Right atrium auricular region (tissue), 2 donors: ENCODE measurements around the gene PHF11. TPM values are rescaled to one million over a fixed set of nuclear protein-coding genes. Genes with fewer than 3 reads are reported as not detected.

ENCODE experiments used
- DNase-seq: peaks from one replicate; pipeline ENCODE4 v3.0.0-alpha.2; 2019; ENCODE audit warnings: low spot score
- H3K27ac ChIP-seq, 2 donors: fragments of 200-600 bp; sonication (generic); 1 replicate in 1 of 2; 2 replicates in 1 of 2; pipeline ENCODE4 v1.5.1; 2016 to 2019
- H3K27me3 ChIP-seq, 2 donors: fragments of 200-600 bp; sonication (generic); one replicate each; pipeline versions ENCODE4 v1.5.1 to v1.6.0; 2017 to 2019
- H3K36me3 ChIP-seq: fragments of 200-600 bp; sonication (generic); one replicate; pipeline ENCODE4 v1.5.1; 2016
- H3K4me1 ChIP-seq, 2 donors: fragments of 200-600 bp; sonication (generic); one replicate each; pipeline versions ENCODE4 v1.5.1 to v1.6.0; 2017 to 2019
- H3K4me3 ChIP-seq, 2 donors: fragments of 200-600 bp; sonication (generic); 1 replicate in 1 of 2; 2 replicates in 1 of 2; pipeline ENCODE4 v1.5.1; 2017 to 2019; ENCODE audit warnings: mild to moderate bottlenecking in 1 of 2, moderate library complexity in 1 of 2
- H3K9me3 ChIP-seq, 2 donors: fragments of 200-600 bp; sonication (generic); one replicate each; pipeline ENCODE4 v1.5.1; 2019
- total RNA-seq, 2 donors: library from RNA; depleted of rRNA; stranded (reverse); fragments of >200 nt; gene quantifications; one replicate each; pipeline ENCODE4 v1.1.0, GENCODE V29; 2016
- TF ChIP-seq, protein P1 (sequence below), 2 donors: fragments of 200-600 bp; sonication (generic); IDR thresholded peaks; one replicate each; pipeline ENCODE4 v1.5.1; 2019; ENCODE audit warnings: antibody characterized with exemption in 2 of 2

The PHF11 gene
- total RNA-seq, 2 donors from 2014 or later: 14.8 to 22.3 TPM

DNA sequence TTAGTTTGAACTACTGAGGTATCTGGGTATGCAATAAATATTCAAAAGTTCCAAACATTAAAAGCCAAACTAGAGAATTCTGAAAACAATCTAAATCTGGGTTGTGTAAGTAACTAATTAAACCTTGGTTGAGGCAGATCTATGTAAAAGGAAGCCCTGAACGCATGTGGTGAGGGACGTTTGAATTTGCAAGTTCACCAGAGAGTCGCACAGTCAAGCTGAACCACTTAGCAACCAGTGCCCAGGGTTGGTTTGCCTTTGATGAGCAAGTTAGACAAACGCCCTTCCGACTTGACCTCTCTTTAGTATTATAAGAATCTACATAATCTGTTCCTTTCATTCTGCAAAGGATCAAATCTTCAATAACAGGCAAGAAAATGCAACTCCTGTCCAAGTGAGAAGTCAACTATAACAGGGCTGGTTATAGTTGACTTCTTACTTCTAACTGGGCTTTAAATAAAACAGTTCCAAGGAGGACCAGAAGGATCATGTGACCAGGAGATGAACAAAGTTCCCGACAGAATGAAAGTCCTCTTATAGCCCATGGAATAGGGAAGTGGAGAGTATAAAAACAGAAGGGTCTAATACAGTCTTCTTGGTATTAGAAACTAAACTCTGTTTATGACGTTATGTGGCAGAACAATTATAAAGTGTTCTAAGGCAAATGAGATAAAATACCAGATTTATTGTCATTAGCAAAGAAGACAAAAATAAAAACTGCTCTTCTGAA, 40.6 kb downstream of the PHF11 start:
- peaks cover 25% of the 10 kb centered on the region for H3K36me3 ChIP-seq
- H3K4me1 ChIP-seq: peaks cover 0 to 15% of the 10 kb centered on the region in 2 donors
- no peaks in the 10 kb centered on the region for H3K9me3 ChIP-seq
- no peak for DNase-seq
- TF ChIP-seq, protein P1, sequence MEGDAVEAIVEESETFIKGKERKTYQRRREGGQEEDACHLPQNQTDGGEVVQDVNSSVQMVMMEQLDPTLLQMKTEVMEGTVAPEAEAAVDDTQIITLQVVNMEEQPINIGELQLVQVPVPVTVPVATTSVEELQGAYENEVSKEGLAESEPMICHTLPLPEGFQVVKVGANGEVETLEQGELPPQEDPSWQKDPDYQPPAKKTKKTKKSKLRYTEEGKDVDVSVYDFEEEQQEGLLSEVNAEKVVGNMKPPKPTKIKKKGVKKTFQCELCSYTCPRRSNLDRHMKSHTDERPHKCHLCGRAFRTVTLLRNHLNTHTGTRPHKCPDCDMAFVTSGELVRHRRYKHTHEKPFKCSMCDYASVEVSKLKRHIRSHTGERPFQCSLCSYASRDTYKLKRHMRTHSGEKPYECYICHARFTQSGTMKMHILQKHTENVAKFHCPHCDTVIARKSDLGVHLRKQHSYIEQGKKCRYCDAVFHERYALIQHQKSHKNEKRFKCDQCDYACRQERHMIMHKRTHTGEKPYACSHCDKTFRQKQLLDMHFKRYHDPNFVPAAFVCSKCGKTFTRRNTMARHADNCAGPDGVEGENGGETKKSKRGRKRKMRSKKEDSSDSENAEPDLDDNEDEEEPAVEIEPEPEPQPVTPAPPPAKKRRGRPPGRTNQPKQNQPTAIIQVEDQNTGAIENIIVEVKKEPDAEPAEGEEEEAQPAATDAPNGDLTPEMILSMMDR (IDR thresholded peaks at IDR 0.05): no peak
- no peak overlapping the region for H3K4me3 ChIP-seq
- no peaks in the 10 kb centered on the region for H3K27me3 ChIP-seq
- no peak overlapping the region for H3K27ac ChIP-seq

DNA sequence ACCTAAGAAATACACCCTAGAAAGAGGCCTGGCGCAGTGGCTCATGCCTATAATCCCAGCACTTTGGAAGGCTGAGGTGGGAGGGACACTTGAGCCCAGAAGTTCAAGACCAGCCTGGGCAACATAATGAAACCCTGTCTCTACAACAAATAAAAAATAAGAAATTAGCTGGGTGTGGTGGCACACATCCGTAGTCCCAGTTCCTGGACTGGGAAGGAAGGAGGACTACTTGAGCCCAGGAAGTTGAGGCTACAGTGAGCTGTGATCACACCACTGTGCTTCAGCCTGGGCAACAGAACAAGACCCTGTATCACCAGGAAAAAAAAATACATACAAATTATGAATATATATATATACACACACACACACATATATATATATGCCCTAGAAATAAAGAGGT, 42.7 kb downstream of the PHF11 start:
- DNase-seq: no peak
- Histone ChIP-seq H3K4me1 (peaks cover 0 to 4% of the 10 kb centered on the region in 2 donors), H3K27ac (no peak overlapping the region), H3K9me3 (no peaks in the 10 kb centered on the region), H3K27me3 (no peaks in the 10 kb centered on the region), H3K4me3 (no peak overlapping the region), H3K36me3 (peaks cover 28% of the 10 kb centered on the region)
- TF ChIP-seq, protein P1 (IDR thresholded peaks at IDR 0.05): no peak

DNA sequence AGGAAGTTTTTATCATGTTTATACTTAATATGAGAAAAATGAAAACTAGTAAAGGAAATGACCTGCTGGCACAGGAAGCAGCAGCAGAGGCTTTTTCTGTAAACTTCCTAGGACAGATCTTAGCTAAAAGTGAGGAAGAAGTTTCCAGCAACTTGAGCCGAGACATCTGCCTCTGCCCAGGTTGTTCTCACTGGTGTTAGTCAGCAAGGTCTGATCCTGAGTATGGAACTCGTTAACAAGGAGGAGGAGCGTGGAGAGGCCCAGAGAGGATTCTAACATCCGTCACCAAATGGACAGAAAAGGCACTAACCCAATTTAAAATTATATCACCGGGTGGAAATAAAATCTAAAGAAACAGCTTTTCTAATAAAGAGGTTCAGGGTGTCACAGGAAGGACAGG, 43.6 kb downstream of the PHF11 start:
- Histone ChIP-seq H3K27ac (no peak overlapping the region), H3K9me3 (no peaks in the 10 kb centered on the region), H3K4me3 (no peak overlapping the region), H3K4me1 (no peaks in the 10 kb centered on the region), H3K36me3 (peaks cover 32% of the 10 kb centered on the region), H3K27me3 (no peaks in the 10 kb centered on the region)
- DNase-seq: no peak
- TF ChIP-seq, protein P1 (IDR thresholded peaks at IDR 0.05): no peak

DNA sequence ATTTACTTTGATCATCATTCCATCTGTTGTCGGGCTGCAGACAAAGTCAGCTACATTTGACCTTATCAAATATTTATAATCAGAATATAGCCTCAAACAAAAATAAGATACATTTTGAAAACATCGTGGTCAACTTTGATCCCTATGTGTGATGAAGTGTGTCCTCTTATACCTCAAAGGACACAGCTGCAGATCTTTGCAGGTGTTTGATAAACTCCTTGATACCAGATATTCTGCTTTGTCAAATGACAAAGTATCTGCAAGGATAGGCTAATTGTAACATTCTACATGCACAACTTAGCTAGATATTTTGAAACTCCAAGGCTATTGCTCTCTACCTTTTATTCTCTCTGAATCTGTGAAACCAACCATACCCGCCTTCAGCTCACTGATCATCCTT, 44.0 kb downstream of the PHF11 start:
- H3K36me3 ChIP-seq: peaks cover 32% of the 10 kb centered on the region
- no peaks in the 10 kb centered on the region for H3K4me1 ChIP-seq
- no peaks in the 10 kb centered on the region for H3K27me3 ChIP-seq
- H3K4me3 ChIP-seq: no peak overlapping the region
- DNase-seq: no peak
- H3K27ac ChIP-seq: no peak overlapping the region
- TF ChIP-seq, protein P1 (IDR thresholded peaks at IDR 0.05): no peak
- no peaks in the 10 kb centered on the region for H3K9me3 ChIP-seq

DNA sequence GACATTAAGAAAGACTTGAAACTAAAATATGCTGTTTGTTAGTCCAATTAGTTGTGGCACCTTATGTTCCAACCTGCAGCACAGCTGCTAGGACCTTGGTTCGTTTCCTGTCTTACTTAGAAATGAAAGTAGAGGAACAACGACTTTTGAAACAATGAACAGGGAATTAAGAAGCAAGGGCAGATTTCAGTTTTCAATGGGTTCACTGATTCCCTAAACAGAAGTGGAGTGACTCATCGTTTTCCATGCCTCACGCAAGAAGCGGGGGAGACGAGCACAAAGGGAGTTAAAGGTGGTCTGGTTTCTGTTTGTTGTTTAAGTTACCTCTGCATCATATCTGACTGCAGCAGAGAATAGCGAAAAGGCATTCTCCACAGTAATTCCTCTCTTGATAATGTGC, 44.8 kb downstream of the PHF11 start:
- H3K4me1 ChIP-seq: no peaks in the 10 kb centered on the region
- TF ChIP-seq, protein P1 (IDR thresholded peaks at IDR 0.05): no peak
- H3K9me3 ChIP-seq: no peaks in the 10 kb centered on the region
- DNase-seq: no peak
- H3K4me3 ChIP-seq: no peak overlapping the region
- H3K36me3 ChIP-seq: peaks cover 32% of the 10 kb centered on the region
- no peak overlapping the region for H3K27ac ChIP-seq
- no peaks in the 10 kb centered on the region for H3K27me3 ChIP-seq

DNA sequence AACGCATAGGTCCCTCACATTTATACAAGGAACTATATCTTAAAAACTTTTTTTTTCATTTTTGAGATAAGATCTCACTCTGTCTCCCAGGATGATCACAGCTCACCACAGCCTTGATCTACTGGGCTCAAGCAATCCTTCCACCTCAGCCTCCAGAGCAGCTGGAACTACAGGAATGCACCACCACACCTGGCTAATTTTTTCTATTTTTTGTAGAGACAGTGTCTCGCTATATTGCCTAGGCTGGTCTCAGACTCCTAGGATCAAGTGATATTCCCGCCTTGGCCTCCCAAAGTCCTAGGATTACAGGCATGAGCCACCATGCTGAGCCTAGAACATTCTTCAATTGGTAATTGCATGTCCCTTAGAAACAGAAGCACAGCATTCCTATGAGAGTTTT, 47.9 kb downstream of the PHF11 start:
- TF ChIP-seq, protein P1 (IDR thresholded peaks at IDR 0.05): no peak
- H3K27ac ChIP-seq: no peak overlapping the region
- H3K4me1 ChIP-seq: no peaks in the 10 kb centered on the region
- peaks cover 43% of the 10 kb centered on the region for H3K36me3 ChIP-seq
- DNase-seq: no peak
- H3K9me3 ChIP-seq: no peaks in the 10 kb centered on the region
- H3K4me3 ChIP-seq: no peak overlapping the region
- no peaks in the 10 kb centered on the region for H3K27me3 ChIP-seq
